Measurements from ENCODE around the gene PDCD1LG2.

GRCh38 chr9:5592904-5593303, 82.6 kb downstream of the PDCD1LG2 start:
- TF ChIP-seq, protein P1, sequence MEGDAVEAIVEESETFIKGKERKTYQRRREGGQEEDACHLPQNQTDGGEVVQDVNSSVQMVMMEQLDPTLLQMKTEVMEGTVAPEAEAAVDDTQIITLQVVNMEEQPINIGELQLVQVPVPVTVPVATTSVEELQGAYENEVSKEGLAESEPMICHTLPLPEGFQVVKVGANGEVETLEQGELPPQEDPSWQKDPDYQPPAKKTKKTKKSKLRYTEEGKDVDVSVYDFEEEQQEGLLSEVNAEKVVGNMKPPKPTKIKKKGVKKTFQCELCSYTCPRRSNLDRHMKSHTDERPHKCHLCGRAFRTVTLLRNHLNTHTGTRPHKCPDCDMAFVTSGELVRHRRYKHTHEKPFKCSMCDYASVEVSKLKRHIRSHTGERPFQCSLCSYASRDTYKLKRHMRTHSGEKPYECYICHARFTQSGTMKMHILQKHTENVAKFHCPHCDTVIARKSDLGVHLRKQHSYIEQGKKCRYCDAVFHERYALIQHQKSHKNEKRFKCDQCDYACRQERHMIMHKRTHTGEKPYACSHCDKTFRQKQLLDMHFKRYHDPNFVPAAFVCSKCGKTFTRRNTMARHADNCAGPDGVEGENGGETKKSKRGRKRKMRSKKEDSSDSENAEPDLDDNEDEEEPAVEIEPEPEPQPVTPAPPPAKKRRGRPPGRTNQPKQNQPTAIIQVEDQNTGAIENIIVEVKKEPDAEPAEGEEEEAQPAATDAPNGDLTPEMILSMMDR (IDR thresholded peaks at IDR 0.05): no peak
- TF ChIP-seq POLR2A (IDR thresholded peaks at IDR 0.05): no peak

Data from thyroid gland (tissue), 4 donors.